Astrocyte (in vitro differentiated cells and primary cell): ENCODE results near the gene PSAP. TPM values are rescaled to one million over a fixed set of nuclear protein-coding genes. Genes with fewer than 3 reads are reported as not detected.

Experiments
- DNase-seq: peaks from one replicate; pipeline ENCODE4 v3.0.0-alpha.2; 2010; ENCODE audit warnings: low read depth
- FAIRE-seq: peaks from 2 replicates; lab custom pipeline; 2011; peaks lifted over from hg19 to GRCh38; lab: Jason Lieb, UNC
- H2AFZ ChIP-seq: 2 replicates; pipeline ENCODE4 v1.6.0; 2012; ENCODE audit warnings: low read depth, low read length, inconsistent platforms
- H3K27ac ChIP-seq: 2 replicates; pipeline ENCODE4 v1.5.1; 2011; ENCODE audit warnings: low read depth, low read length, inconsistent platforms
- H3K27me3 ChIP-seq: 2 replicates; pipeline ENCODE4 v1.6.0; 2011; ENCODE audit warnings: low read length, inconsistent platforms; ENCODE audit not compliant: insufficient read depth
- H3K36me3 ChIP-seq: 2 replicates; pipeline ENCODE4 v1.5.1; 2011; ENCODE audit warnings: low read length, inconsistent platforms; ENCODE audit not compliant: insufficient read depth
- H3K4me1 ChIP-seq: 2 replicates; pipeline ENCODE4 v1.5.1; 2011; ENCODE audit warnings: low read length, inconsistent platforms; ENCODE audit not compliant: insufficient read depth
- H3K4me2 ChIP-seq: 2 replicates; pipeline ENCODE4 v1.6.0; 2012; ENCODE audit warnings: low read length, inconsistent platforms
- H3K4me3 ChIP-seq: 2 replicates; pipeline ENCODE4 v1.5.1; 2011; ENCODE audit warnings: low read depth, mild to moderate bottlenecking, low read length, inconsistent platforms; ENCODE audit not compliant: insufficient read depth
- H3K79me2 ChIP-seq: 2 replicates; pipeline ENCODE4 v1.6.0; 2012; ENCODE audit warnings: mild to moderate bottlenecking, low read length, inconsistent platforms; ENCODE audit not compliant: insufficient read depth
- H3K9ac ChIP-seq: 2 replicates; pipeline ENCODE4 v1.6.0; 2012; ENCODE audit warnings: mild to moderate bottlenecking, low read length, inconsistent platforms
- H3K9me3 ChIP-seq: 2 replicates; pipeline ENCODE4 v1.5.1; 2012; ENCODE audit warnings: low read depth, mild to moderate bottlenecking, low read length, inconsistent platforms; ENCODE audit not compliant: insufficient read depth
- H4K20me1 ChIP-seq: 2 replicates; pipeline ENCODE4 v1.6.0; 2012; ENCODE audit warnings: low read length, inconsistent platforms; ENCODE audit not compliant: insufficient read depth
- H3K27ac Mint-ChIP-seq: one replicate; pipeline ENCODE4 v1.8.0; 2021; ENCODE audit warnings: mild to moderate bottlenecking, mixed read lengths; ENCODE audit not compliant: unreplicated experiment
- H3K27me3 Mint-ChIP-seq: one replicate; pipeline ENCODE4 v1.8.0; 2021; ENCODE audit warnings: low read depth, mixed read lengths; ENCODE audit not compliant: unreplicated experiment
- H3K36me3 Mint-ChIP-seq: one replicate; pipeline ENCODE4 v1.8.0; 2021; ENCODE audit warnings: low read depth, mixed read lengths; ENCODE audit not compliant: unreplicated experiment
- H3K4me1 Mint-ChIP-seq: one replicate; pipeline ENCODE4 v1.8.0; 2021; ENCODE audit warnings: low read depth, mixed read lengths; ENCODE audit not compliant: unreplicated experiment
- H3K4me3 Mint-ChIP-seq: one replicate; pipeline ENCODE4 v1.8.0; 2021; ENCODE audit warnings: mild to moderate bottlenecking, moderate library complexity, mixed read lengths; ENCODE audit not compliant: unreplicated experiment
- H3K9me3 Mint-ChIP-seq: one replicate; pipeline ENCODE4 v1.8.0; 2021; ENCODE audit warnings: mild to moderate bottlenecking, mixed read lengths; ENCODE audit not compliant: unreplicated experiment
- CTCF ChIP-seq: IDR thresholded peaks from 2 replicates; pipeline ENCODE4 v1.5.1; 2011; ENCODE audit warnings: low read depth, mild to moderate bottlenecking, inconsistent platforms, low read length, moderate library complexity; ENCODE audit not compliant: insufficient read depth
- EZH2 ChIP-seq: IDR thresholded peaks from 2 replicates; pipeline ENCODE4 v1.6.1; 2012; ENCODE audit warnings: mild to moderate bottlenecking, low read length, inconsistent platforms; ENCODE audit not compliant: insufficient read depth
- total RNA-seq: library from RNA; stranded (reverse); gene quantifications from 2 replicates; pipeline ENCODE4 v1.2.1, GENCODE V29; 2021

PSAP gene
- total RNA-seq, 1 donor from 2014 or later: 1,120 TPM

- Histone ChIP-seq H2AFZ (no peak overlapping the region), H3K4me1 (peaks cover 3% of the 10 kb centered on the region), H3K36me3 (no peaks in the 10 kb centered on the region), H3K9me3 (no peaks in the 10 kb centered on the region), H3K79me2 (no peaks in the 10 kb centered on the region), H3K27me3 (peaks cover 4% of the 10 kb centered on the region), H3K4me2 (no peak overlapping the region), H4K20me1 (no peaks in the 10 kb centered on the region), H3K27ac (no peak overlapping the region), H3K9ac (no peak overlapping the region), H3K4me3 (no peak overlapping the region)
- no peak overlapping the region for H3K4me3 Mint-ChIP-seq
- H3K27me3 Mint-ChIP-seq: peaks cover 75% of the 10 kb centered on the region
- peaks cover 5% of the 10 kb centered on the region for H3K4me1 Mint-ChIP-seq
- TF ChIP-seq EZH2: no peak
- TF ChIP-seq CTCF: no peak
- peaks cover 3% of the 10 kb centered on the region for H3K9me3 Mint-ChIP-seq
- no peak overlapping the region for H3K27ac Mint-ChIP-seq
- H3K36me3 Mint-ChIP-seq: peaks cover 1% of the 10 kb centered on the region
- DNase-seq: no peak
- FAIRE-seq: no peak
These were observed 70.9 kb downstream of the PSAP start for GRCh38 chr10:71780156-71780555.

DNA sequence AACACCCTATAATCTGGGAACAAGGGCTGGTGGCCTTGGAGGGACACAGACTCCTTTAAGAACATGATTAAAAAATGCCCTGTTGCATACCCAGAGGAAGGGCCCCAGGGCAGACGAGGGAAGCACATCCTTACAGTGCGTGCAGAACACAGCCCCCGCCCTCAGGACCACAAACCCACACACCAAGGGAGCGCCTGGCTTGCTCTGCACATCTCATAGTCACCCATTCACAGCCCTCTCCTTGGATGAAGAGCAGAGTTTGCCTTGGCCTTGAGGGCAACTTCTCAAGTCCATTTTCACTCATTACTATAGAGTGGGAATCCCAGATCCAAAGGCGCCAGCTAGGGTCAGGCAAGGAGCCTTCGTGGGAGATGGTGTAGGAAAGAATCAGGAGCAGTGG is 71.4 kb downstream of the PSAP start:
- peaks cover 4% of the 10 kb centered on the region for H3K27me3 ChIP-seq
- no peak overlapping the region for H3K27ac Mint-ChIP-seq
- H3K9me3 Mint-ChIP-seq: peaks cover 3% of the 10 kb centered on the region
- H3K27me3 Mint-ChIP-seq: peaks cover 71% of the 10 kb centered on the region
- H3K4me1 Mint-ChIP-seq: peaks cover 5% of the 10 kb centered on the region
- no peaks in the 10 kb centered on the region for H3K79me2 ChIP-seq
- H3K4me3 ChIP-seq: no peak overlapping the region
- H3K27ac ChIP-seq: no peak overlapping the region
- FAIRE-seq (no peak), DNase-seq (no peak)
- no peak overlapping the region for H2AFZ ChIP-seq
- H3K36me3 ChIP-seq: no peaks in the 10 kb centered on the region
- no peak overlapping the region for H3K9ac ChIP-seq
- no peak overlapping the region for H3K4me3 Mint-ChIP-seq
- peaks cover 3% of the 10 kb centered on the region for H3K4me1 ChIP-seq
- H4K20me1 ChIP-seq: no peaks in the 10 kb centered on the region
- peaks cover 1% of the 10 kb centered on the region for H3K36me3 Mint-ChIP-seq
- H3K4me2 ChIP-seq: no peak overlapping the region
- no peak for TF ChIP-seq CTCF
- no peak for TF ChIP-seq EZH2
- no peaks in the 10 kb centered on the region for H3K9me3 ChIP-seq

DNA sequence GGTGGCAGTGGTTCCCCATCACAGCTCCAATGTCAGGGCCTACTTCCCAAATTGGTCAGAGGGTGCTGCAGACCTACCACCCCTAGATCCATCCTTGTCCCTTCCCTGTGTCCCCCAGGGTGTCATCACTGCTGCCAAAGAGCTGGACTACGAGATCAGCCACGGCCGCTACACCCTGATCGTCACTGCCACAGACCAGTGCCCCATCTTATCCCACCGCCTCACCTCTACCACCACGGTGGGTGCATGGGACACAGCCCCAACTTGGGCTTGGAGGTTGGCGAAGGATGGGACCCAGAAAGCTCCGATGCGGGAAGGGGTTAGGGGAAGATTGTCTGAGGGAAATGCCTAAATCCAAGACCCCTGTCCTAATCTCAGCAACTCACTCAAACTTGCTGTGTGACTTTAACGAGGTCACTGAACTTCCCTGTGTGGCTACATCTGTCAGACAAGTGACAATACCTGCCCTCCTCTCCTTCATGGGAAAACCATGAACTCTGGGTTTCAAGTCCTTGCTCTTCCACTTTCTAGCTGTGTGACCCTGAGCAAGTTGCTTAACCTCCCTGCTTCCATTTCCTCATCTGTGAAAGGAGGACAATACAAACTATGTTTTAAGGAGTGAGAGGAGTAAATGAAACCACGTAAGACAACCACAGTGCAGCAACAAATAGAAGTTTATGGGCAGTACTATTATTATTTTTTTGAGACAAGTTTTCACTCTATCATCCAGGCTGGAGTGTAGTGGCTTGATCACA is 72.8 kb downstream of the PSAP start:
- FAIRE-seq (no peak), DNase-seq (no peak)
- Histone ChIP-seq H3K79me2 (no peaks in the 10 kb centered on the region), H4K20me1 (no peaks in the 10 kb centered on the region), H3K4me3 (no peak overlapping the region), H3K27me3 (peaks cover 2% of the 10 kb centered on the region), H3K36me3 (no peaks in the 10 kb centered on the region), H3K9me3 (no peaks in the 10 kb centered on the region), H3K4me1 (peaks cover 10% of the 10 kb centered on the region), H3K4me2 (no peak overlapping the region), H3K27ac (no peak overlapping the region), H2AFZ (no peak overlapping the region), H3K9ac (no peak overlapping the region)
- H3K4me1 Mint-ChIP-seq: peaks cover 8% of the 10 kb centered on the region
- no peak overlapping the region for H3K4me3 Mint-ChIP-seq
- H3K27ac Mint-ChIP-seq: no peak overlapping the region
- TF ChIP-seq CTCF: no peak
- no peak for TF ChIP-seq EZH2
- H3K36me3 Mint-ChIP-seq: peaks cover 1% of the 10 kb centered on the region
- H3K9me3 Mint-ChIP-seq: peaks cover 3% of the 10 kb centered on the region
- peaks cover 70% of the 10 kb centered on the region for H3K27me3 Mint-ChIP-seq
